ENCODE results near the gene TMEM121B.
A peak's percentile ranks its signal among the peaks of the same experiment; 100 is the strongest.
"Not testable (repeated sequence)": the region's sequence is repeated elsewhere in the genome, so short reads cannot be mapped to it uniquely, and the experiment has no call there.

TMEM121B gene

DNA sequence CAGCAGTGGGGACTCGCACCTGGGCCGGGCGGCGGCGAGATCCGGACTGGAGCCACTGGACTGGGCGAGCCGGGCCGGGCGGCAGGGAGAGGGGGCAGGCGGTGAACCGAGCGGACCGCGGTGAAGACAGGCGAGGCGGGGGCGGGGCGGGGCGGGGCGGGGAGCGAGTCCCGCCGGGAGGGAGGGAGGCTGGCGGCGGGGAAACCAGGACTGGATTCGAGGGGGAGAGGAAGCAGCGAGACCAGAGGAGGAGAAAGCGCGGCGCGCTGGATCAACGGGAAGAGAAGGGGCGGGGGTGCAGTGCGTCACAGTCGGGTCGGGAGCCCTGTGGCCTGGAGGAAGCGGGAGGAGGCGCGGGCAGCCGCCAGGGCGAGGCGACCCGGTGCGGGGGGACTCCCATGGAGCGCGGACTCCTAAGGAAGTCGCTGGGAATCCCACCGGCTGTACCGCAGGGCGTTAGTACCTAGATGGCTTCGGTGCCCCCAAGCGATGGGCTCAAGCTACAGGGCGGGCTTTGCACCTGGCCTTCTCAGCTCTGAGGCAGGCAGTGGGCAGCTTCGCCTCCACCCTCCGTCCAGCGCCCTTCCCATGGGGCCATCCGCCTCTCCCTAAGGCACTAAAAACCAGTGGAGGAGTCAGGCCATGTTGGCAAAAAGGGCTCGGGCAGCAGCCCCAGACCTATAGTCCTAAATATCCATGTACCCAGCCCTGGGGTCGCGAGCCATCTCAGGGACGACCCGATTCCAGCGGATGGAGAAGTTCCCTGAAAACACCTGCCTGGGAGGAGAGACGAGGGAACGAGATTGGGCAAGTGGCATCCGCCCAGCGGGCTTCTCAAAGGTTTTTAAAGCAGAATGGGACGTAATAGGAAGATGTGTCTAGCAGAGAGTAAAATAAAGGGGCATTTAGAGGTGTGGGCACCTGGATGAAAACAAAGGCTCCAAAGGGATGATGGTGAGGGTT, at the start of gene TMEM121B:
TSS of gene TMEM121B (minus strand) at position 128 of the 963 bp plus-strand sequence. CDS start 233 bp downstream, outside the sequence.
- peak; percentile 81 for DNase-seq

DNA sequence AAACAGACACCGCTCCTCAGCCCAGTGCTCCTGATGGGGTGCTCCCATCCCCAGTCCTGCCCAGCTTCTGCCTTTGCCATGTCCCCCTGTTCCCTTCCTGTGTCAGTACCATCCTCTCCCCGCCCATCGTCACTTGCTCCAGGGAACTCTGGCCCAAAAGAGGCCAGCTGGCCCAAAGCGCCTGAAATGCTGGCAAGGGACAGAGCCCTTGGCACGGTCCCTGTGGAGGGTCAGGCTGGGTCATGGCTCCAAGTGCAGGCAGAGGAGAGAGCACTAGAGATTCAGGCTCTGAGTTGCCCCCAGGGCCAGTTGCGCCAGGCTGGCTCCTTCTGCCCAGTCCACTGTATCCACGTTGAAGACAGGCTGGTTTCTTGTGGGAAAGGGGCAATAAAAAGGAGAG, 46.3 kb upstream of the TMEM121B start:
- no peak for DNase-seq

DNA sequence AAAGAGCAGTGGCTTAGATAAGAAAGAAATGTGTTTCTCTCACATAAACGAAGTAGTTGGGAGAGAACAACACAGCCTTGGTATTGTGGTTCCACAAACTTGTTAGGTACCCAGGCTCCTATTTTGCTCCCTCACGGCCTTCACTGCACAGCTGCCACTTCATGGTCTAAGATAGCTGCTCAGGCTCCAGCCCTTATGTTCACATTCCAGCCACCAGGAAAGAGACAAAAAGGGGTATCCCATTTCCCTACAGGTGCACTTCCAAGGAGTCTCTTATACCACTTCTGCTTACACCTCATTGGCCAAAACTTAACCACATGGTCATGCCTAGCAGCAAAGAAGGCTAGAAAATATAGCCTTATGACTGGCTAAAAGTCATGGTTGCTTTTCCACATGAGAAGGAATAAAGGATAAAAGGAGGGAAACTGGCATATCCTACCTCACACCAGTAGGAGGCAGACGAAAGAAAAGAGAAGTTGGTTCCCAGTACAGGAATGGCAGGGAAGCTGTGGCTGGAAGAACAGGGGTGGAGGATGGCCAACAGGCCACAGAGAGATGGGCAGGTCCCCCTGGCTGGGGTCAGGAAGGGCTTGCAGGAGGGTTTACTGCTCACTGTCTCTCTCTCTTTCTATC, 43.3 kb upstream of the TMEM121B start:
- DNase-seq = no peak

DNA sequence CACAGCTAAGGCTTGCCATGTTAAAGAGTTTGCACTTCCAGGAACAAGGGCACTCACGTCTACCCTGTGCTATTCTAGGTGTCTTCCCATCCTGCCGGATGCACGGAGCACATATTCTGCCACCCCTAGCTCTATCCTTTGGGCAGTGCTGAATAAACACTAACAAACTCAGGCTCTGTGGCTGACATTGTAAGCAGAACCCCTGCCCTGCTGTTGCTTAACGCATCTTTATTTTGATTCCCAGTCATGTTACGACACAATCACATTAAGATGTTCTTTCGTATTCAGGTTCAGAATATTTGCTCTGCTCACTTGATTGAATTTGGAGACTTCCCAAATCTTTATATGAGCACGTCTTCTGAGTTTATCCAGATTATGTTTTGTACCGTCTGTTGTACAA, 41.6 kb upstream of the TMEM121B start:
- DNase-seq = no peak

DNA sequence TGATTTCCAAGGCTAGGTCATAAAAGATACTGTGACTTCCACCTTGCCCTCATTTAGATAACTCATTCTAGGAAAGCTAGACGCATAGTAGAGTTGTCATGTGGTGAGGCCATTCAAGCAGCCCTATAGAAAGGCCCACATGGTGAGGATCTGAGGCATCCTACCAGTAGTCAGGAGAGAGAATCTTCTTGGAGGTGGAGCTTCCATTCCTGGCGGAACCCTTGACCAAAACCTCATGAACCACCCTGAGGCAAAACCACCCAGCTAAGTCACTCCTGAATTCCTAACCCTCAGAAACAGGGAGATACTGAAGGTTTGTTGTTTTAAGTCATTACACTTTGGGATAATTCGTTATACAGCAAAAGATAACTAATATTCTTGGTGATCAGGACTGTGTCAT, 40.8 kb upstream of the TMEM121B start:
- no peak for DNase-seq

DNA sequence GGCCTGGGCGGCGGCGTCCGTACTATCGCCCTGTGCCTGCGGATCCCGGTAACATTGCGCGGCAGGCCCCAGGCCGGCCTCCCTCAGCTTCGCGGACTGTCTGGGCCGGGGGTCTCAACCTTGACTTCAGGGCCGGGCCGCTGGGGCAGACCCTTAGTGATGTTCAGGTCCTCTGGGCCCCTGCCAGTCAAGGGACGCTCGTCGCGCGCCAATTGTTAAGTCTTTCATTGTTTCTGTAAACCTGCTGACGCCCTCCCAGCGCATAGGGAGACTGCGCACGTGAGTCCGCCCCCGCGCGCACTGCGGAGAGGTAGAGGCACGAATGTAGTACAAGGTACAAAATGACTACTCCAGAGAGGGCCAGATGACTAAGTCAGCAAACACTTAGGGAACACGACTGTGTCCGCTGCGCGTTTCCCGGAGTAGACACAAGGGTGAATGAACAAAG, 38.4 kb upstream of the TMEM121B start:
- no peak for DNase-seq

DNA sequence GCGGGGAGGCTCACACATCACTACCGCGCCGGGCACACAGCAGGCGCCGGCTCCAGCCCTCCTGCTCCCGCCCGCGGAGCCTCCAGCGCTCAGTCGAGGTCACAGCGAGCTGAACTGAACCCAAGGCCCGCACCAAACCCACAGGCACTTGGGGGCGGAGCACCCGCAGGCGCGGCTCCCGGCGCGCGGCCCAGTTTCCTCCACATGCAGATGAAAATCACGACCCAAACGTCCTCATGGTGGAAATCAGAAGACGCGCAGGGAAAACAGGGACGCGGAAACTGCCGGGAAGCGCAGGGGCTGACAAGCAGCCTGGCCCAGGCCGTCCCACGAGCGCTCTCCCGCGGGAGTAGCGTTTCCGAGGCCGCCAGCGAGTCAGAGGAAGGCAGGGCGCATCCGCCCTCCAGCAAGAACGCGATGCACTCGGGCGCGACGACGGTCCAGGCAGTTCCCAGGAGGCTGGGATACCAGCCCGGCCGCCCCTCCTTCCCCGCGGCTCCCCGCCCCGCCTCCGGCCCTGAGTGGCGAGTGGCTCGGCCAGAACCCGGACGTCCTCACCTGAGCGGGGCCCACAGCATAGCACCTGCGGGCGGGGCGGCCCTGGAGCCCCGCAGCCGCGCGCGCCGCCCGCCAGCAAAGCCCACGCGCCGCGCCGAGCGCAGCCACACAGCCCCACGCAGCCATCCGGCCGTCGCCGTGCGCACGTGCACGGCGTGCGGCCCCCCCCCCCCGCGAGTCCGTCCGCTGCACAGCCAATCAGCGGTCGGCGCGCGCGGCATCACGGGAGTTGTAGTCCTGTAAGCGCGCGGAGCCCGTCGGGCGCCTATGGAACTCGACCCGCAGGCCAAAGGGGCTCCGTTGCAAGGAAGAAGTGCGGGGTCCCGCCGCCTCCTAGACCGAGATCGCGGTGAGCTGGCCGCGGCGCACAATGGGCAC, 37.7 kb upstream of the TMEM121B start, which contains the start of gene HDHD5:
TSS of gene HDHD5 (minus strand) at position 710 of the 936 bp plus-strand sequence. CDS start at position 684, 26 bp downstream.
- DNase-seq = peak; percentile 70

DNA sequence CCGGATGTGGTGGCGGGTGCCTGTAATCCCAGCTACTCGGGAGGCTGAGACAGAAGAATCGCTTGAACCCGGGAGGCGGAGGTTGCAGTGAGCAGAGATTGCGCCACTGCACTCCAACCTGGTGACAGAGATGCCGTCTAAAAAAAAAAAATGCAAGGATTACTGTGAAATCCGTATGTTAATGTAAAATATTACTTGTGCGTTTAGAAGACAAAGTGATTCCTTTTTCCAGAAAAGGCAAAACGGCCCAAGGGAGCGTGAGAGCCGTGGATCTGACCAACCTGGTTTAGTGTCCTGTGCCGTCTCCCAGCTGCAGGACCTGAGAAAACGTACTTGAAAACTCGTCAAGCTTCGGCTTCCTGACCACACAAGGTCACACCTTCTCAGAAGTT, 37.0 kb upstream of the TMEM121B start:
- no peak for DNase-seq

DNA sequence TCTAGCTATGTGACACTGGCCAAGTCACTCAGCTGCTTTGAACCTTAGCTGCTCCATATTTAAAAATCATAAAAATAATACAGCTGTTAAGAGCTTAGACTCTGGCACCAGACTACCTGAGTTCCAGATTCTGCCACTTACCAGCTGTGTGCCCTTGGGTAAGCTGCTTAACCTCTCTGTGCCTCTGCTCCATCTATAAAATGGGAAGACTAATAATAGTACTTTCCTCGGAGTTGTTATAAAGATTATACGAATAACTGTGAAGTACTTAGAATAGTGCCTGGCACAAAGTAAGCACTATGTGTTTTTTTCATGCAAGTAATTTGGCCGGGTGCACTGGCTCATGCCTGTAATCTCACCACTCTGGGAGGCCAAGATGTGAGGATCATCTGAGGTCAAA, 36.6 kb upstream of the TMEM121B start:
- DNase-seq = no peak

DNA sequence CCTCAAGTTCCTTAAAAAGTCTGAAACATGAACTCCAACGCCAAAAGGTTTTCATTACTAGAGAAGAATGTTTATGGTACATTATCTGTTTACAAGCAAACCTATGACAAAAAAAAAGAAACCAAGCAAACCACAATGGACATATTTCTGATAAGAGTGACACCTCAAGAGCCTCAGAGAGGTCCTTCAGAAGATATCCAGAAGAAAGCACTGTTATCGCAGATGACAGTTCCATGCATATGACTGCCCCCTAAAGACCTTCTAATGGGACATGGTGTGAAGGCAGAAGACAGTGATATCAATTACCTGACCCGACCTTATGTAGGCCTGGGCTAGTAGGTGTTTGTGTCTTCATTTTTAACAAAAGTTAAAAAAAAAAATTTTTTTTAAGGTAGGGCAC, 34.8 kb upstream of the TMEM121B start:
- no peak for DNase-seq

DNA sequence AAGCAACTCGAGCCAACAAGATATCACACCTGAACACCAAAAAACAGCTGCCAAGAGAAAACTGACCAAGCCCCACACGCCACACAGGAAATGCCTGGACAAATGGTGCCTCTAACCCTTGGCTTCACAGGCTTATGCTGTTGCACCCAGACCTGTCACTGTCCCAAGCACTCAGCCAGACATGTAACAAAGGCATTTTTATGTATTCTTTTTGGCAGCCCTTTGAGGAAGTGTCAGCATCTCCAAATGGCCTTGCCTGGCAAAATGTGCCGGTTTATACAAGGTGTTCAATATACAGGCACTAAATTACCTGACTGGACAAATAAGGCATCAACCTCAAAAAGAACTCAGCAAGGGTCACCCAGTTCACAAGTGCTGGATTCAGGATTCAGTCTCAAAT, 31.8 kb upstream of the TMEM121B start:
- DNase-seq = no peak

DNA sequence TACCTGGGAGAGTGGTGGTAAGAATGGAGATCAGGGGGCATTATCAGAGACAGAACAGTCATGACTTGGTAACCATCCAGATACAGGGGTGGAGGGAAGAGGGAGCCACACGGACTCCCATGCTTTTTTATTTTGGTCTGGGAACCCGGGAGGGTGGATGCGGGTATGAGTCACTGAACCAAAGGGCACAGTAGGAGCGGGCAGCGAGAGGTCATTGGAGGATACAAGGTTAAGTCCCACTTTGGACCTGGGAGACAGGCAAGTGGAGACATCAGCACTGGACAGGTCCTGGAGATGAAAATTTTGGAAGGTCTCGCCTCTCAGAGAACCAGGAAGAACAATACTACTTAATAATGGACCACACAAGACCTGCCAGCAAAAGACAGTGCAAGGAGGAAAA, 31.2 kb upstream of the TMEM121B start:
- no peak for DNase-seq

DNA sequence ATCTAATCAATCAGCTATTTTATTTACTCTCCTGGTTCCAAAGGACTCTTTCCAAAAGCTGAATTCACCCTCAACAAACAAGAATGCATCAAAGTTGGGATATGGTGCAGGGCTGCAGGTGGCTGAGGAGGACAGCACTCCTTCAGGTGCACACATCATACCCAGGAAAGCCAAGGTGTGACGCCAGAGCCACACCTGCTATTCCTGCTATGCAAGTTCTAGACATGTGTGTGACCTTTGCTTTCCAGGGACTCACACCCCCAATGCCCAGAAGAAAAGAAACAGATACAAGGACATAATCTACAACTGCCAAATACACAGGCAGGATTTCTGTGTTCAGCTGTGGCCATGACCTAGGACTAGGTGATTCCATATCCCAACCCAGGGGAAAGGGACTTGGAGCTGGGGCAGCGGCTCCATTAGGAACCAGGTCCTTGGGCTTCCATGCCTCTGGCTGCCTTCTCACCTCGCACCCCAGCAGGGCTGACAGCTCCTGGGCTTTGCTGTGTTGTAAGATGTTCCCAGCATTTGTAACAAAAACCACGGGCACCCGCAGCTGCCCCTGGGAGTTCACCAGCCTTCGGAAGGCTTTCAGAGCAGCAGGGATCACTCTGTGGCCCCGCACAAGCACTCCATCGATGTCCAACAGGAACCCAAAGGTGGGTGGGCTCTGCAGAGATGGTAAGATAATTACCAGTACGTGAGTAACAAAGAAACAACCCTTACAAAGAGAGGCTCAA, 28.1 kb upstream of the TMEM121B start:
- DNase-seq = no peak

DNA sequence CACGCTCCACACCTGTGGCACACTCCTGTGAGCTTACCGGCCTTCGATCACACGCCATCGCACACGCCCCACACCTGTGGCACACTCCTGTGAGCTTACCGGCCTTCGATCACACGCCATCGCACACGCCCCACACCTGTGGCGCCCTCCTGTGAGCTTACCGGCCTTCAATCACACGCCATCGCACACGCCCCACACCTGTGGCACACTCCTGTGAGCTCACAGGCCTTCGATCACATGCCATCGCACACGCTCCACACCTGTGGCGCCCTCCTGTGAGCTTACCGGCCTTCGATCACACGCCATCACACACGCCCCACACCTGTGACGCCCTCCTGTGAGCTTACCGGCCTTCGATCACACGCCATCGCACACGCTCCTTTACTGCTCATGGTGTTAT, 26.3 kb upstream of the TMEM121B start:
- DNase-seq = not testable (repeated sequence)

DNA sequence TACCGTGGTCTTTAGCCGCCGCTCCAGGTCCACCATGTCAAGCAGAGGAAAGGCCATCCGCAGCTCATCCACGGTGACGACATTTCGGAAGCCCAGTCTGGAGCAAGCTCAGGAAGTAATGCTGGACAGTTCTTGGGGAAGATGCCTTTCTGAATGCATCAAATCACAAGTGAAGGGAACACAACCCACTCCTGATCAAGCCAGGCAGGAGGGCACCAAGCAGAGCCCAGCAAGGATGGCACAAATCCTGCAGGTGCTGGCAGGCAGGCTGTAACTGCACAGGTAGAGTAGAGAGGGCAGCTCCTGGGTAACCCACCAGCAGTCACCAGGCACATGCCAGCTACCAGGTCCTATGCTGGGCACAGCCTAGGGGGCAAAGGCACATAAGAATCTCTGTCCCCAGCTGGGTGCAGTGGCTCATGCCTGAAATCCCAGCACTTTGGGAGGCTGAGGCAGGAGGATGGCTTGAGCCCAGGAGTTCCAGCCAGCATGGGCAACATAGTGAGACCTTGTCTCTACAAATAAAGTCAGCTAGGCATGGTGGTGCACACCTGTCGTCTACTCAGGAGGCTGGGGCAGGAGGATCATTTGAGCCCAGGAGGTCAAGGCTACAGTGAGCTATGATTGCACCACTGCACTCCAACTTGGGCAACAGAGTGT, 24.0 kb upstream of the TMEM121B start:
- DNase-seq = no peak

DNA sequence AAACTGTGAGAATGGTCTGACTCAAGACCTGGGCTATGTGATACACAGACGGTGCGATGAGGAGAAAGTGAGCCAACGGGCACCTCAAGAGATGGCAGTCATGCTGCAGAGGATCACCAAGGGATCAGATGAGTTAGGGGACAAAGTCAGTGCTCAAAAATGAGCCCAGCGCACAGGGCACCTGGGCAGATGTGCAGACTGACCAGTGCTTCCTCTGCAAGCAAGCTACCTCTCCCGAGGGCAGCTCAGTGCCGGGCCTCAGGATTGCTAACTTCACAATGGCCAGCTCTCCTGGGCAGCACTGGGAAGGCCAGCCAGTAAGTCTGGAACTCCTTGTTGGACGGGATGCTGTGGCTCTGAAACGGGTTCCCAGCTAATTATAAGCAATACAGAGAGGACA, 22.7 kb upstream of the TMEM121B start:
- no peak for DNase-seq

DNA sequence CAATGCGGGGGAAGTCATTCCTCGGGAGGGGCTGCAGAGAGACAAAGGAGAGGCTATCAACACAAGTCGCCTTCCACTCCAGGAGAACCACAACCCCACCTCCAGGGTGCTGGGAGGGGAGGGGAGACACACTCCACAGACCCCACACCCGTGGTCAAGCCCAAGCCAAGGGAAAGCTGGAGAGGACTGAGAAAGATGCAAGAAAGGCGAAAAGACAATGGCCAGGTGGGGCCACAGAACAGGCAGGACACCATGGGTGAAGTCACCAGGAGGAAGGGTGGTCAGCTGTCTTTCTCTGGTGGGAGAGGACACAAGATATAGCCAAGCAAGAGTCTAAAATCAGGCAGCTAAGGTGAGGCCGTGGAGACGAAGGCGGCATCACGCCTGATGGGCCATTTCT, 21.9 kb upstream of the TMEM121B start:
- no peak for DNase-seq

DNA sequence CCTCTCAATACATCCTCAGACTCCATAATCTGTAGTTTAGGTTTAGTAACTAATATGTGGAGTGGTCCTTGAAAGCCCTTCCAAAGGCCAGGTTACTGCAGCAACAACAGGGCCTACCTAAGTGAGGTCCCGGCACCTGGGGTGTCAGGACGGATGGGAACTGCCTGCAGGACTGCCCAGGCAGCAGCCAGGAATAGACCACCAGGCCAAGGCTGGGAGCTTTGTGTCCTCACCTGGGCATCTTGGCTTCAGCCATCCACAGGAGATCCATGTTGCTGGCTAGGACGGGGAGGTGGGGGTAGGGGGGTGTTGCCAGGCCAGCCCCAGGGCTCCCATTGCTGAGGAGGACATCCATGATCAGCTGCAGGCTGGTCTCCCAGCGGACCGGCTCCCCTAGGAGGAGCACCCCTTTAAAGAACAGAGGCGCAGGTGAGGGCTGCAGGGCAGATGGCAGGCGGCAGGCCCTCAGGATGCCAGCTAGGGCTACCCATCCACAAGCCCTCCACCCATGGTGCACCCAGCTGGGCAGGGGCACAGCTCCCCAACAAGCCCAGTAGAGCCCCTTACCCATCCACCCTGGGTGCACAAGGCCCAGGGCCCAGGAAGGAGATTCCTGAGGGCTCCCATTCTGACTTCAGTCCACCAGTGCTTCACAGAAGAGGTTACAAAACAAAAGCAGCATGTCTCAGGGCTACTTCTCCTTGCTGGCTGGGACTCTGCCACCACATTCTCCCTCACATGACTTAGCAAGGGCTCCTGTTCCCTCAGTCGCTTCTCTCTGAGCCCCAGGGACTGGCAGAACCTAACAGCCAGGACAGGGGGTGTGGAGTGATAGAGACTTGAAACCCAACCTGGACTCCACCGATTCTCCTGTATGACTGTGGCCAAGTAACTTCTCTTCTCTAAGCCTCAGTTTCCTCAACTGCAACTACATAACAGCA, 19.9 kb upstream of the TMEM121B start:
- no peak for DNase-seq

DNA sequence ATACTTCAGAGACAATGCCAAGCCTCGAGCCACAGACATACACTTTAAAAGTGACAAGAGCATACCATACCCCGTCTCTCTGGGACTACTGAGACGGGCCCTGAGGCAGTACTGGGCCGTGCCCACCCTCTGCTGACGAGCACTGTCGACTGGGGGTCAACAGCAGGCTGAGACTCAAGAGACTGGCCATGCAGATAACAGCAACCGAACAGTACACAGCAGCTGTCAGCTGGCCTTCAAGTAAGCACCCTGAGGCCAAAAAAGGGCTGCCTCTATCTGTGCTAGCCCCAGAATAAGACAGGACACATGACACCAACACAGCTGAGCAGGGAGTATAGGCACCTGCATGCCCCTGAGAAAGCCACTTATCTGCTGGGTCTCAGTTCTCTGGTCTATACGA, 18.9 kb upstream of the TMEM121B start:
- no peak for DNase-seq

DNA sequence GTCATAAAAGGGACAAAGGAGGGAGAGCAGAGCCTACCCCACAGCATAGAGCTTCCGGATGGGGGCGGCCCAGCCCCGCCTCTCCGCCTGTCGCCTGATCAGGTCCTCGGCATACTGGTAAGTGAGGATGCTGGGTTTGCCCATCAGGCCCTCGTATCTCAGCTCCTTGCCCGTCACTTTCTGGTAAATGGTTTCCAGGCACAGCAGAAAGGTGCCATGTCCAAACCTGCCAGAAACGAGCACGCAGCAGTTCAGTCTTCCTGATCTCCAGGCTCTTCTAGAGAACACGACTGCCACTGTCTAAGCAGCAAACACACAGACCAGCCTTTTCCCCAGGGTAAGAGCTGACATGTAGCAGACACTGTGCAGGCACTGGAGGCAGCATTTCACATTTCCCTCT, 17.4 kb upstream of the TMEM121B start:
- no peak for DNase-seq
